GM21447 (cell line): ENCODE results near the gene KRTAP10-12.
"Not testable (repeated sequence)": the region's sequence is repeated elsewhere in the genome, so short reads cannot be mapped to it uniquely, and the experiment has no call there.

Experiments
- ATAC-seq: cut with Tn5 transposase; IDR thresholded peaks from one replicate; pipeline ENCODE4 v1.9.1; 2021; ENCODE audit not compliant: unreplicated experiment

The KRTAP10-12 gene

GRCh38 chr21:44697172-44697810 is at the start of gene KRTAP10-12:
KRTAP10-12 (plus strand) TSS chr21:44697172; CDS start chr21:44697202, 30 bp downstream.
- not testable (repeated sequence) for ATAC-seq

GRCh38 chr21:44647222-44647552 is 49.8 kb upstream of the KRTAP10-12 start:
- ATAC-seq: no peak

GRCh38 chr21:44648557-44649311 is 48.2 kb upstream of the KRTAP10-12 start:
- no peak for ATAC-seq

- ATAC-seq: no peak
Measured at GRCh38 chr21:44649521-44650100, 47.4 kb upstream of the KRTAP10-12 start.

GRCh38 chr21:44650265-44650972 is 46.6 kb upstream of the KRTAP10-12 start:
- no peak for ATAC-seq

- no peak for ATAC-seq
Measured at GRCh38 chr21:44650973-44651675, 45.8 kb upstream of the KRTAP10-12 start.

GRCh38 chr21:44653123-44653522 is 43.8 kb upstream of the KRTAP10-12 start:
- ATAC-seq: no peak

GRCh38 chr21:44653656-44654575 is 43.1 kb upstream of the KRTAP10-12 start:
- no peak for ATAC-seq

- no peak for ATAC-seq
Measured at GRCh38 chr21:44654576-44655175, 42.3 kb upstream of the KRTAP10-12 start, which contains the start of gene KRTAP12-4. KRTAP12-4 (minus strand) TSS chr21:44654659; CDS start chr21:44654614, 45 bp downstream.

- ATAC-seq: no peak
Measured at GRCh38 chr21:44656868-44657267, 40.1 kb upstream of the KRTAP10-12 start.

- no peak for ATAC-seq
Measured at GRCh38 chr21:44657635-44658540, 39.1 kb upstream of the KRTAP10-12 start, which contains the start of gene KRTAP12-3. KRTAP12-3 (plus strand) TSS chr21:44657932; CDS start chr21:44657980, 48 bp downstream.

- ATAC-seq: no peak
Measured at GRCh38 chr21:44658541-44658910, 38.4 kb upstream of the KRTAP10-12 start.

- ATAC-seq: no peak
Measured at GRCh38 chr21:44658913-44659595, 37.9 kb upstream of the KRTAP10-12 start.

- ATAC-seq: not testable (repeated sequence)
Measured at GRCh38 chr21:44661567-44661966, 35.4 kb upstream of the KRTAP10-12 start.

- no peak for ATAC-seq
Measured at GRCh38 chr21:44664691-44665090, 32.3 kb upstream of the KRTAP10-12 start.

- ATAC-seq: no peak
Measured at GRCh38 chr21:44666401-44667320, 30.3 kb upstream of the KRTAP10-12 start, which contains the start of gene KRTAP12-2. KRTAP12-2 (minus strand) TSS chr21:44666927; CDS start chr21:44666886, 41 bp downstream.
